Activated CD4-positive, alpha-beta T cell treated with anti-CD3 and anti-CD28 coated beads, Interleukin-2, Interleukin-4, amounts not matched to agents 100 ng/mL and 50 ng/mL, durations not matched to agents 16 hours and 8 hours (primary cell): ENCODE results near the gene SLC44A5.
"Not testable (repeated sequence)": the region's sequence is repeated elsewhere in the genome, so short reads cannot be mapped to it uniquely, and the experiment has no call there.

Experiments used
- DNase-seq: peaks from one replicate; pipeline ENCODE4 v3.0.0-alpha.2; 2020; ENCODE audit warnings: low spot score

The SLC44A5 gene

GRCh38 chr1:75265792-75266191 lies 345.1 kb downstream of the SLC44A5 start:
- DNase-seq: peak; percentile 28

- DNase-seq: no peak
These were observed 346.8 kb downstream of the SLC44A5 start for GRCh38 chr1:75264112-75264511.

- DNase-seq: not testable (repeated sequence)
These were observed 347.3 kb downstream of the SLC44A5 start for GRCh38 chr1:75263616-75264015.

GRCh38 chr1:75261946-75262345 lies 349.0 kb downstream of the SLC44A5 start:
- DNase-seq: not testable (repeated sequence)

GRCh38 chr1:75258351-75258750 lies 352.6 kb downstream of the SLC44A5 start:
- DNase-seq: no peak

GRCh38 chr1:75257424-75257823 lies 353.5 kb downstream of the SLC44A5 start:
- DNase-seq: no peak

GRCh38 chr1:75250114-75250513 lies 360.8 kb downstream of the SLC44A5 start:
- not testable (repeated sequence) for DNase-seq

- no peak for DNase-seq
These were observed 365.7 kb downstream of the SLC44A5 start for GRCh38 chr1:75245239-75245638.

- DNase-seq: no peak
These were observed 367.8 kb downstream of the SLC44A5 start for GRCh38 chr1:75243124-75243523.

GRCh38 chr1:75237316-75237715 lies 373.6 kb downstream of the SLC44A5 start:
- no peak for DNase-seq

- DNase-seq: no peak
These were observed 376.4 kb downstream of the SLC44A5 start for GRCh38 chr1:75234562-75234961.

GRCh38 chr1:75233302-75233929 lies 377.5 kb downstream of the SLC44A5 start:
- DNase-seq: peak; percentile 28

GRCh38 chr1:75220072-75220471 lies 390.8 kb downstream of the SLC44A5 start:
- no peak for DNase-seq

GRCh38 chr1:75214017-75214416 lies 396.9 kb downstream of the SLC44A5 start:
- no peak for DNase-seq

GRCh38 chr1:75211648-75212047 lies 399.3 kb downstream of the SLC44A5 start:
- DNase-seq: no peak

- DNase-seq: no peak
These were observed 402.1 kb downstream of the SLC44A5 start for GRCh38 chr1:75208862-75209261.

- DNase-seq: peak; percentile 27
These were observed 407.3 kb downstream of the SLC44A5 start for GRCh38 chr1:75203415-75204277.

- no peak for DNase-seq
These were observed 408.2 kb downstream of the SLC44A5 start for GRCh38 chr1:75202751-75203150.

- DNase-seq: no peak
These were observed 412.2 kb downstream of the SLC44A5 start for GRCh38 chr1:75198761-75199160.

GRCh38 chr1:75198163-75198562 lies 412.8 kb downstream of the SLC44A5 start:
- DNase-seq: no peak

GRCh38 chr1:75188892-75189291 lies 422.0 kb downstream of the SLC44A5 start:
- DNase-seq: no peak

- not testable (repeated sequence) for DNase-seq
These were observed 429.5 kb downstream of the SLC44A5 start for GRCh38 chr1:75181214-75181955.
